Activated T-helper 17 cell treated with anti-CD3 and anti-CD28 coated beads, Interleukin-2, amount 50 U/mL, for 72 hours (primary cell): Measurements from ENCODE around the gene KIRREL3. TPM values are rescaled to one million over a fixed set of nuclear protein-coding genes. Genes with fewer than 3 reads are reported as not detected.

Experiments
- ATAC-seq: fragments of 150-1000 bp; cut with Tn5 transposase; replicated peaks from 2 replicates; pipeline ENCODE4 v1.10.0; 2021; ENCODE audit warnings: mild to moderate bottlenecking, moderate library complexity
- H3K27ac Mint-ChIP-seq: one replicate; pipeline ENCODE4 v1.8.0; 2022; ENCODE audit warnings: mixed read lengths
- H3K27me3 Mint-ChIP-seq: one replicate; pipeline ENCODE4 v1.8.0; 2022; ENCODE audit warnings: mixed read lengths
- H3K36me3 Mint-ChIP-seq: one replicate; pipeline ENCODE4 v1.8.0; 2022; ENCODE audit warnings: low read depth, mild to moderate bottlenecking, mixed read lengths
- H3K4me1 Mint-ChIP-seq: one replicate; pipeline ENCODE4 v1.8.0; 2022; ENCODE audit warnings: mixed read lengths
- H3K4me3 Mint-ChIP-seq: one replicate; pipeline ENCODE4 v1.8.0; 2022; ENCODE audit warnings: mild to moderate bottlenecking, mixed read lengths
- H3K9me3 Mint-ChIP-seq: one replicate; pipeline ENCODE4 v1.8.0; 2022; ENCODE audit warnings: mixed read lengths
- total RNA-seq, 2 donors: library from RNA; stranded (reverse); gene quantifications; one replicate each; pipeline ENCODE4 v1.2.3, GENCODE V29; 2022

The KIRREL3 gene
- total RNA-seq, 2 donors from 2014 or later, result not detected

DNA sequence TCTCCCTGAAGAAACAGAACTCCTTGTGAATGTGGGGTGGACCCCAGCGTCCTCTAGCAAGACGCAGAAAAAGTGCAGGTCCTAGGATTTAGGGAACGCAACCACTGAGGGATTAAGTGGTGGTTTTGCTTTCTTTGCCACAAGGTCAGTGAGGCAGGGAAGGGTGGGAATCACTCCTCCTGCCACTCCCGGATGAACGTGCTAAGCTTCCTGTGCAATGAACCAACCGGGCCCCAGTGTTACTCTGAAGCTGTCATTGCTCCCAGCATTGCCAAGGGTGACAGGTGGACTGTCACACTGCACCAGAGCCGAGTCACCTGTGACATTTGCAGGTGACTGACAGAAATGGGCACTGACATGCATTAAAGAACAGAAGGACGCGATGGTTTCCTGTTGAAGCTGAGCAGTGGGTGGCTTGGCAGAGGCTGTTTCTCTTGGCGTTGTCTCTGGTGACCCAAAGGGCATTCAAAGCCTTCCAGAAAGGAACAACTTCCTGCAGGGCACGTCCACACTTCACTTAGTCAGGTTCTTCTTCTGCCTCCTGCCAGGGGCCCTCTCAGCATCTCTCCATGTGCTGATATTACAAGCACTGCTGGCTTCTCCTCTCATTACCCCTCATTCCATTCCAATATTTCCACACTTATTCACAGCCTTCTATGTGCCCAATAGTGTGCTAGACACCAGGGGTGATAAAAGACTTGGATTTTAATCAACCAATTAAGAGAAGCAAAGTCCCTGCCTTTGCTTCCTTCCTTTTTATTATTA lies 9.7 kb downstream of the KIRREL3 start:
- Mint-ChIP-seq H3K9me3 (no peaks in the 10 kb centered on the region), H3K27me3 (peaks cover 20% of the 10 kb centered on the region), H3K36me3 (no peaks in the 10 kb centered on the region), H3K4me1 (no peaks in the 10 kb centered on the region), H3K27ac (no peak overlapping the region), H3K4me3 (no peak overlapping the region)
- ATAC-seq, result no peak

DNA sequence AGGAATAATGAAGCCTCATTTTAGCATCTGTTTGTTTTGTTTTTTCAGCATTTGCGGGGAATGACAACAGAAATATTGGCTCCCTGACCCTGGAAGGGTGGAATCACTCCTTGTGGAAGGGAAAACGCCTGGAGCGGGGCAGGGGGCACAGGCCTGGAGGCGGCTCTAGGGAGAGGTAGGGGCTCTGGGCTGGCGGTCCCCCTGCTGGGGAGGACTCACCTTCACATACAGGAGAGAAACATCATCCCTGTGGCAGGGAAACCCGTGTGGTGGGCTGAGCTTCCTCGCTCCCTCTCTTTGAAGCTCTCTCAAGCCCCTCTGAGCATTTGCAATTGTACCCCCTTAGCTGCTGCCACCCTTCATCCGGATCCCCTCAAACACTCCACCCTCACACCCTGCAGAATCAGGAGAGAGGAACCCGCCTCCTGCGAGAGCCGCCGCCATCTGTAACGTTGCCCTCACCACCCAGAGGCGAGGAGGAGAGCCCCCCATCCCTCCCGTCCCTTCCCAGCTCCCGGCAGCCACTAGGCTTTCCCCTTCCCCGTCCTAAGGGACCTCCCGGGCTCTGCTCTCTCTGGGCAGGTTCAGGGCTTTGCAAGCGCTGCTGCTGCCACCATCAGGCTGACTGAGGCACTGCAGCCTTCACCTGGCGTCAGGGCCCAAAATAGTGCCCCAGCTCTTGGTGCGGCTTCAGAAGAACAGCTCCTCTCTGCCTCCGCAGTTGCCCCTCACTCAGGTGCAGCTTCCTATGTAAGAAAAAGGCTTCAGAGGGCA lies 10.4 kb downstream of the KIRREL3 start:
- no peaks in the 10 kb centered on the region for H3K36me3 Mint-ChIP-seq
- ATAC-seq, result peak; percentile 56
- H3K4me1 Mint-ChIP-seq, result no peaks in the 10 kb centered on the region
- no peak overlapping the region for H3K4me3 Mint-ChIP-seq
- no peaks in the 10 kb centered on the region for H3K9me3 Mint-ChIP-seq
- H3K27me3 Mint-ChIP-seq, result peaks cover 22% of the 10 kb centered on the region
- no peak overlapping the region for H3K27ac Mint-ChIP-seq

DNA sequence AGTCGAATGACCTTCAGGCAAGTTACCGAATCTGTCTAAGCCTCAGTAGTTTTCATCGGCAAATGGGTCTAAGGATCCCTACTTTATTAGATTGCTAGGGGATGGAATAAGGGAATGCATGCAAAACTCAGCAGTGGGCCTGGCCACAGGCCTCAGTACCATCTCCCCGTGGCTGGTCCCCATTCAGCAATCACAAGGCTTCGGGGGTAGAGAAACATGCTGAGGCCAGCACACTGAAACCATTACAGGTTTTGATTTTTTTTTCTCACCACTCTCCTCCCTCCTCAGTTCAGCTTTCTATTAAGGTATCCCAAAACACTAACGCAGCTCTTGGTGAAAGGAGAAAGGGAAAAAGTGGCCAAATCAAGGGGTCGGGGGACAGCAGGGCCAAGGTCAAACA lies 11.9 kb downstream of the KIRREL3 start:
- H3K4me1 Mint-ChIP-seq, result no peaks in the 10 kb centered on the region
- no peaks in the 10 kb centered on the region for H3K36me3 Mint-ChIP-seq
- H3K27me3 Mint-ChIP-seq, result peaks cover 24% of the 10 kb centered on the region
- ATAC-seq, result no peak
- no peak overlapping the region for H3K4me3 Mint-ChIP-seq
- H3K9me3 Mint-ChIP-seq, result no peaks in the 10 kb centered on the region
- no peak overlapping the region for H3K27ac Mint-ChIP-seq

DNA sequence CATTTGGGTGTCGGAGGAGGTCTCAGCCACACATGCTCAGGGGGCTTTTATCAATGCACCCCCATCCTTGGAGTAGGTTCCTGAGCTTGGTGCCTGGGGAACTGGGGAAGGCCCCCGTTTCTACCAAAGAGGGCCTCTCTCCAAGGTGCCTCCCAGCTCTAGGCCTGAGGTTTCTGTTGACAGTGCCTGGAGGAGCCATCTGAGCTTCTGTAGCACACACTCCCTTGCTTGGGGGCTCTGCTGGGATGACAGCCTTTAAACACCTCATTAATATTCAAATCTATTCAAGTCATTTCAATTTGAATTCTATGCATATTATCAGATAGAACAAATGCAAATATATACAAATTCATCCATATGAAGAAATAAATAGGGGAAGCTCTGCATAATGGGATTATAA lies 18.9 kb downstream of the KIRREL3 start:
- Mint-ChIP-seq H3K27me3 (peaks cover 41% of the 10 kb centered on the region), H3K4me1 (no peaks in the 10 kb centered on the region), H3K9me3 (no peaks in the 10 kb centered on the region), H3K27ac (no peak overlapping the region), H3K4me3 (no peak overlapping the region), H3K36me3 (no peaks in the 10 kb centered on the region)
- ATAC-seq, result no peak

DNA sequence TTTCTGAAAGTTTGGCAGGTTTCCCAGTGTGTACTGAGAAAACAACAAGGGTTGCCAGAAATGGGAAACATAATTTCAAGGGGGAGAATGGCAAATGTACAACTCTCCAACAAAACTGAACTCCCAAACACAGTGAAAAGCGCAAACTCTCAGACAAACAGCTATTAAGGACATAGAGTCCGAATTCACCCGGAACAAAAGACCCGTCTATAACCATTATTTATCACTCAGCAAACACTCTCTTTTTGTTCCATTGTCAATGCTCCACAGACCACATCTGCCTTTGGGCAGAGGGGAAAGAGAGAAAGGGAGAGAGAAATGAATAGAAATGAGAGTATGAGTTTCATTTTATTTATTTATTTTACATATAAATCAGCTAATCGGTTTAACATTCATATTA lies 21.7 kb downstream of the KIRREL3 start:
- Mint-ChIP-seq H3K4me3 (no peak overlapping the region), H3K27me3 (peaks cover 36% of the 10 kb centered on the region), H3K4me1 (no peaks in the 10 kb centered on the region), H3K27ac (no peak overlapping the region), H3K9me3 (no peaks in the 10 kb centered on the region), H3K36me3 (no peaks in the 10 kb centered on the region)
- no peak for ATAC-seq

DNA sequence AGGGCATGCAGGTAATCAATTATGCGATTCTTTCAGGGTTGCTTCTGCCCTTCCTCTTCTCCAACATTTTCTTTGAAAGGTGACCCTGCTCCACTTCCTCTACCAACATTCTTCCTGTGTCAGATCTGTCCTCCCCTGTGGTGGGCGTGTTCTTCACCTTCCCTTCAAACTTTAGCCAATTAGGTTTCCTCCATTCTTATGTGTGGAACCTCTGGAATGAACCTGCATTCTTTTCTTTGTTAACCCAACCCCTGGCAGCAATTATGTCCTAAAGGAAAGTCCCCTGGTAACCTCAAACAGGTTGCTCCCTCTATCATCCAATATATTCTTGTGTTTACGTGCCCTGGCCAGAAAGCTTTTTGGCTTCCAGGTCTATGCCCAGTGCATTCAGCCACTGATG lies 22.4 kb downstream of the KIRREL3 start:
- no peak overlapping the region for H3K27ac Mint-ChIP-seq
- ATAC-seq, result no peak
- no peak overlapping the region for H3K4me3 Mint-ChIP-seq
- no peaks in the 10 kb centered on the region for H3K9me3 Mint-ChIP-seq
- no peaks in the 10 kb centered on the region for H3K36me3 Mint-ChIP-seq
- H3K4me1 Mint-ChIP-seq, result no peaks in the 10 kb centered on the region
- peaks cover 33% of the 10 kb centered on the region for H3K27me3 Mint-ChIP-seq

DNA sequence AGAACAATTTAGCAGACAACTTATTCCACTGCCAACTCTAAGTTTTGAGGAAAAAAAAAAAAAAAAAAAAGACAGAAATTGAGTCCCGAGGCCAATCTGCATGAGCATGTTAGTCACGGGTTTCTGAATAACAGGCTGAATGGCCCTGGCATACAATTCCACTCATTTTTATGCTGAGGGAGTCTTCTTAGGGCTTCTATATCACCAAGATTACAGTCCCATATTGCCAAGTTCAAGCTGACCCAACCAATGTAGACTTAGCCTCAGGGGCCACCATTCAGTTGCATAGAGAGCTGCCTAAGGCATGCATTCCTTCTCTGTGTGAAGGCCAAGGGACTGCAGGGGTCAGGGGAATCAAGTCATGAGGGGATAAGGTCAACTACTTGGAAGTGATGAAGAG lies 27.5 kb downstream of the KIRREL3 start:
- Mint-ChIP-seq H3K4me3 (no peak overlapping the region), H3K4me1 (no peaks in the 10 kb centered on the region), H3K27ac (no peak overlapping the region), H3K36me3 (no peaks in the 10 kb centered on the region), H3K9me3 (peaks cover 3% of the 10 kb centered on the region), H3K27me3 (peaks cover 21% of the 10 kb centered on the region)
- no peak for ATAC-seq

DNA sequence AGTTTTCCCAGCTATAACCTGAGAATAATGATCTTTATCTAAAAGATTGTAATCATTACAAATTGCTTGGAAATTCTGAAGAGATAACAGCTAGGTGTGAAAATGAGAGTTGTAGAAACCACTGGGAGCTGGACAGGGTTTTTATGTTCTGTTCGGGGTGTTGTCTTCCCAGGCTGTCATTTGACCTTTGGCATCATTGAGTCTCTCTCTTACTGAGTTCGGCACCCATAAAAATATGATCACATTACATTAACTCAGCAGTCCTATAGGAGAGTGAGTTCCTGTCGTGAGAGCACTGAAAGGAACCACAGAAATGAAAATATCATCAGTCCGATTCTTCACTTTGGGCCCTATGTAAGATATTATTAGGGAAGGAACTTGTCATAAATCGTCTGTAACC lies 29.3 kb downstream of the KIRREL3 start:
- Mint-ChIP-seq H3K9me3 (peaks cover 3% of the 10 kb centered on the region), H3K27ac (no peak overlapping the region), H3K27me3 (peaks cover 23% of the 10 kb centered on the region), H3K4me3 (no peak overlapping the region), H3K36me3 (no peaks in the 10 kb centered on the region), H3K4me1 (no peaks in the 10 kb centered on the region)
- no peak for ATAC-seq

DNA sequence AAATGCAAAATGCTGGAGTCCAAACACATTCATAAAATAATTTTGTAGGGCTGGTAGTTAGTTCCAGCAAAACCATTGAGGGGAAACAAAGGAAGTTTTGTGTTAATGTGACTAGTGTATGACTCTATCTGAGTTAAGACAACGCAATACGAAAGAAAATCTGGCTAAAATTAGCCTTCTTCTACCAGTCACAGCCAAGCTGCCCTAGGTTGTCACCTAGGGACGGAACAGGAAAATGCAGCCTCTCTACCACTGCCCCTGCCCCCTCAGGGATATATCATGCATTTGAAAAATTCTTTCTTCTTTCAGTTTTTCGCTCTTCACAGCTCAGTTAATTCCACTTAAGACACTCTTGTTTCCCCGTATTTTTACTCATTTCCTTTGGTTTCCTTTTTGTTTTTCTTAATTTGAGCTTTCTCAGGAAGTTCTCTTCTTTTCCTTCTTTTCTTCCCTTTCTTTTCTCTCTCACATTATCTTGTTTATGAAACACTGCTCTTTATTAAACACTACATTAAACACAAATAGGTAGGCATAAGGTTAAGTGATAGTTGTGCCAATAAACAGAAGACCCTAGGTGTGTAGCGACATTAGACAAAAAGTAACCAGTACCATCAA lies 30.6 kb downstream of the KIRREL3 start:
- Mint-ChIP-seq H3K27ac (no peak overlapping the region), H3K36me3 (no peaks in the 10 kb centered on the region), H3K4me3 (no peak overlapping the region), H3K27me3 (peaks cover 24% of the 10 kb centered on the region), H3K9me3 (peaks cover 3% of the 10 kb centered on the region), H3K4me1 (no peaks in the 10 kb centered on the region)
- ATAC-seq, result no peak

DNA sequence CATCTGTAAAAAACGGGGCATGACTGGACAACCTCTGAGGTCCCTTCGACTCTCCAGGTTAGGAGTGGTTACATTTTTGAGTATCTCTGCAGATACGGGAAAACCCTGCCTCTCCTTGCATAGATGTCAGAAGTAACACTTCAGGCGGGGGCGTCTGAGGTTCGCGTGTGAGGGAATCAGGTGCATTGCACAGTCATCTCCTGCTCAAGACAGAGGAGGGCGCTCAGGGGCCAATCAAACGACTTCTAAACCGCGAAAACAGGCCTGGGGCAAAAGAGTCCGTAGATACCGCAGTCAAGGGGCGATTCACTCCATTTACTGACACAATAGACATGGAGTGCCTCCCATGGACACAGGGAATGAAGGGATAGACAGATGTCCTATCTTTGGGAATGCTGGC lies 31.7 kb downstream of the KIRREL3 start:
- Mint-ChIP-seq H3K27ac (no peak overlapping the region), H3K9me3 (peaks cover 3% of the 10 kb centered on the region), H3K27me3 (peaks cover 21% of the 10 kb centered on the region), H3K4me3 (no peak overlapping the region), H3K4me1 (no peaks in the 10 kb centered on the region), H3K36me3 (no peaks in the 10 kb centered on the region)
- ATAC-seq, result peak; percentile 44

DNA sequence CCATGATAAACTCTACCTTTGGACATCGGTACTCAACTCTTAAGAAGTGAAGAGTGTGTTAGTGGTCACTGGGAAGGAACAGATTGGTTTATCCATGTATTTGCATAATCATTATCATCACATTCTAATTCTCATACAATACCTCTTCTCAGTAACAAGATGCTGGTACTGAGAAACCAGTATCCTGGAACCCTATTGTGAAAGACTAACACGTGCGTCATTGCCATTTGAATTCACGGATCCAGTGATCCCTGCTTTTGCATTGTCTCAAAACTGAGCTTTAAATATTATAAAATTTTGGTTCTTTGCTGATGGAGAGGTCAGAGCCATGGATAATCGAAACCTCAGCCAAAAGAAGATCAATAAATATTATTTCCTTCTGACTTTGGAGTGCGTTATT lies 35.2 kb downstream of the KIRREL3 start:
- no peaks in the 10 kb centered on the region for H3K36me3 Mint-ChIP-seq
- no peak overlapping the region for H3K27ac Mint-ChIP-seq
- no peaks in the 10 kb centered on the region for H3K9me3 Mint-ChIP-seq
- ATAC-seq, result no peak
- H3K4me1 Mint-ChIP-seq, result no peaks in the 10 kb centered on the region
- H3K4me3 Mint-ChIP-seq, result no peak overlapping the region
- H3K27me3 Mint-ChIP-seq, result peaks cover 26% of the 10 kb centered on the region

DNA sequence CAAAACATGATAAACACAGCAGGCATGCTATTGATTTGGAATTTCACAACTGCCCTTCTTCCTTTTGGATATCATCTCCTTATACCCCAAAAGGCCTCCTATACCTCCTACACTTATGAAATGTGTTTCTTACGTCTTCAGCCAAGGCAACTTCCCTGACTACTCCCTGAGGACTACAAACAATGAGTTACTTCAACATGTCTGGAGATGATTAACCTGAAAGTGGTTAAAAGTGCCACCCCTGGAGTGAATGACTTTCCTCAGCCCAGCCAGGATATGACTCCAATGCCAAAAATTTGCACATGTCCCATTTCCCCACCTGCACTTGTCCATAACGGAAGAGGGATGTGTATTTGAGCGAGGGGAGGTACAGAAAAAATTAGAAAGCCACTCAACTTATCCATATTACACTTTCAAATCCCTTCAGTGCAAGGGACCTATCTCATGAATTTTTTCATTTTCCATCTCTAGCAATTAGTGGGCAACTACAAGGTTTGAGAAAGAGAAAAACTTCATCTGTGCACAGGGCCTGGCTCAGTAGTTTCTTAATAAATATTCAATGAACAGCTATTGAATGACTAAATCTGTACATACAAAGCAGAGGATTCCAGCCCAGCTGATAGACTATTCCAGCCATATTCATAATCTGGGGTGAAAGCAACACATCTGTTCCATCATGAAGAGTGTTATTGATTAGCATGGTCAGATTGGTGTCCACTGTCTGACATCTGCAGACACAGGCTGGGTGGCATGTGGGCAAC lies 36.8 kb downstream of the KIRREL3 start:
- no peaks in the 10 kb centered on the region for H3K36me3 Mint-ChIP-seq
- no peak for ATAC-seq
- H3K4me3 Mint-ChIP-seq, result no peak overlapping the region
- no peak overlapping the region for H3K27ac Mint-ChIP-seq
- H3K9me3 Mint-ChIP-seq, result peaks cover 3% of the 10 kb centered on the region
- H3K27me3 Mint-ChIP-seq, result peaks cover 22% of the 10 kb centered on the region
- no peaks in the 10 kb centered on the region for H3K4me1 Mint-ChIP-seq

DNA sequence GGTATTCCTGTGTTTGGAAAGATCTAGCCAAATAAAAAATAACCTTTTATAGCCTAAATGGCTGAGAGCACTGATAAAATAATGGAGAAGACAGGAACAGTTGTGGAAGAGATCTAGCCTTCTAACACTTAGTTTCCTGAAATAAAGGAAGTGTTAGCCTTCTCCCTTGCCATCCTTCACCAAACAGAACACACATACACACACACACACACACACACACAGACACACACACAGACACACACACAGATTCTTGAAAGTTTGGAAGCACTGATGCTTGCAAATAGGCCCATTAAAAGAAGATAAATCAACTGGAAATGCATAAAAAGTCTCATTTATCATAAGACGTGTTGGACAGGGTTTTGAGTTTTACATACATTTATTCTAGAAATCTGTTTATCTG lies 37.5 kb downstream of the KIRREL3 start:
- peaks cover 21% of the 10 kb centered on the region for H3K27me3 Mint-ChIP-seq
- no peaks in the 10 kb centered on the region for H3K4me1 Mint-ChIP-seq
- ATAC-seq, result no peak
- peaks cover 3% of the 10 kb centered on the region for H3K9me3 Mint-ChIP-seq
- H3K4me3 Mint-ChIP-seq, result no peak overlapping the region
- no peaks in the 10 kb centered on the region for H3K36me3 Mint-ChIP-seq
- H3K27ac Mint-ChIP-seq, result no peak overlapping the region

DNA sequence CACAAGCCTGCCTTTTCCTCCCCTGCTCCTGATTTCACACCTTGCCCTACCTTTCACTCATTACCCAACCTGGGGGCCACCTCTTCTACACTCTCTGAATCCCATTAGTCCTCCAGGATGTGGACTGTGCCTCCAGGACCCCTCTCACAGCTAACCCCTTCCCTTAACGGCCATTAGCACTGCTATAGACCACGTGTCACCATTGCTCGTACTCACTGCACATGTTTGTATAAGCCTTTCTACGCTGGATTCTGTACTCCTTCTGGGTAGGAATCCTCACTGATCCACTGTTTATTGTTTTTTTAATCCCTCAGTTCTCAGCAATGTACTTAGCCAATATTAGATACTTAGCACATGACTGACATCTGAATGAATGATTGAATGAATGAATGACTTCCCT lies 40.9 kb downstream of the KIRREL3 start:
- Mint-ChIP-seq H3K36me3 (no peaks in the 10 kb centered on the region), H3K4me3 (no peak overlapping the region), H3K9me3 (peaks cover 3% of the 10 kb centered on the region), H3K4me1 (no peaks in the 10 kb centered on the region), H3K27me3 (peaks cover 16% of the 10 kb centered on the region), H3K27ac (no peak overlapping the region)
- no peak for ATAC-seq
